ENCODE results near the gene RIPOR1. TPM values are rescaled to one million over a fixed set of nuclear protein-coding genes. Genes with fewer than 3 reads are reported as not detected.

The RIPOR1 gene, protein sequence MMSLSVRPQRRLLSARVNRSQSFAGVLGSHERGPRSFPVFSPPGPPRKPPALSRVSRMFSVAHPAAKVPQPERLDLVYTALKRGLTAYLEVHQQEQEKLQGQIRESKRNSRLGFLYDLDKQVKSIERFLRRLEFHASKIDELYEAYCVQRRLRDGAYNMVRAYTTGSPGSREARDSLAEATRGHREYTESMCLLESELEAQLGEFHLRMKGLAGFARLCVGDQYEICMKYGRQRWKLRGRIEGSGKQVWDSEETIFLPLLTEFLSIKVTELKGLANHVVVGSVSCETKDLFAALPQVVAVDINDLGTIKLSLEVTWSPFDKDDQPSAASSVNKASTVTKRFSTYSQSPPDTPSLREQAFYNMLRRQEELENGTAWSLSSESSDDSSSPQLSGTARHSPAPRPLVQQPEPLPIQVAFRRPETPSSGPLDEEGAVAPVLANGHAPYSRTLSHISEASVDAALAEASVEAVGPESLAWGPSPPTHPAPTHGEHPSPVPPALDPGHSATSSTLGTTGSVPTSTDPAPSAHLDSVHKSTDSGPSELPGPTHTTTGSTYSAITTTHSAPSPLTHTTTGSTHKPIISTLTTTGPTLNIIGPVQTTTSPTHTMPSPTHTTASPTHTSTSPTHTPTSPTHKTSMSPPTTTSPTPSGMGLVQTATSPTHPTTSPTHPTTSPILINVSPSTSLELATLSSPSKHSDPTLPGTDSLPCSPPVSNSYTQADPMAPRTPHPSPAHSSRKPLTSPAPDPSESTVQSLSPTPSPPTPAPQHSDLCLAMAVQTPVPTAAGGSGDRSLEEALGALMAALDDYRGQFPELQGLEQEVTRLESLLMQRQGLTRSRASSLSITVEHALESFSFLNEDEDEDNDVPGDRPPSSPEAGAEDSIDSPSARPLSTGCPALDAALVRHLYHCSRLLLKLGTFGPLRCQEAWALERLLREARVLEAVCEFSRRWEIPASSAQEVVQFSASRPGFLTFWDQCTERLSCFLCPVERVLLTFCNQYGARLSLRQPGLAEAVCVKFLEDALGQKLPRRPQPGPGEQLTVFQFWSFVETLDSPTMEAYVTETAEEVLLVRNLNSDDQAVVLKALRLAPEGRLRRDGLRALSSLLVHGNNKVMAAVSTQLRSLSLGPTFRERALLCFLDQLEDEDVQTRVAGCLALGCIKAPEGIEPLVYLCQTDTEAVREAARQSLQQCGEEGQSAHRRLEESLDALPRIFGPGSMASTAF
- polyA plus RNA-seq (2013, experiment 1 of 2) = 59.7 TPM
- polyA plus RNA-seq (2013, experiment 2 of 2) = 58.4 TPM

GRCh38 chr16:67528222-67528869 is at the start of gene RIPOR1:
Gene RIPOR1, plus strand, starts transcription at chr16:67528829. Its CDS starts 9,618 bp downstream, at chr16:67538447.
- peak; percentile 53 for DNase-seq
- Histone ChIP-seq H4K91ac (ENCODE audit: low read length) (peak within 1 kb of the TSS; percentile 83), H3K79me1 (replicated peaks; ENCODE audit: low read length, poor library complexity, severe bottlenecking) (peaks cover 12% of the 10 kb centered on the region), H4K8ac (ENCODE audit: low read length) (peak within 1 kb of the TSS; percentile 86), H3K23ac (ENCODE audit: low read length in 2 of 2) (peak within 1 kb of the TSS in 1 of 2 experiments; percentile 96), H2BK5ac (ENCODE audit: low read depth, low read length, poor library complexity, severe bottlenecking) (peak within 1 kb of the TSS; percentile 61), H3K14ac (ENCODE audit: low read length in 2 of 2) (peak within 1 kb of the TSS in 1 of 2 experiments; percentile 99), H3K36me3 (ENCODE audit: control insufficient read depth in 1 of 2, insufficient read depth in 2 of 2, low read depth in 1 of 2, low read length in 2 of 2) (peaks cover 0 to 9% of the 10 kb centered on the region in 2 experiments), H3K9ac (ENCODE audit: low read length) (peak within 1 kb of the TSS; percentile 96), H2AK5ac (ENCODE audit: low read length, severe bottlenecking) (peak within 1 kb of the TSS; percentile 83), H2BK120ac (ENCODE audit: low read depth, low read length) (peak within 1 kb of the TSS; percentile 89), H3K4ac (ENCODE audit: low read depth in 1 of 2, low read length in 2 of 2) (peak within 1 kb of the TSS; percentile 94 to 99), H3K9me3 (ENCODE audit: control insufficient read depth, low read length) (no peaks in the 10 kb centered on the region), H3K27me3 (ENCODE audit: control insufficient read depth in 1 of 2, insufficient read depth in 1 of 2, low read length in 2 of 2) (no peaks in the 10 kb centered on the region), H3K4me3 (ENCODE audit: insufficient read depth in 1 of 2, low read depth in 1 of 2, low read length in 2 of 2) (peak within 1 kb of the TSS; percentile 87 to 96), H3K18ac (ENCODE audit: low read depth in 1 of 2, low read length in 2 of 2) (peak within 1 kb of the TSS; percentile 78 to 98), H2BK12ac (ENCODE audit: low read length in 2 of 2) (peak within 1 kb of the TSS; percentile 6 to 93), H2BK15ac (ENCODE audit: low read depth, poor library complexity, severe bottlenecking) (peak within 1 kb of the TSS; percentile 65), H3K27ac (ENCODE audit: low read length, poor library complexity, severe bottlenecking) (peak within 1 kb of the TSS; percentile 43), H3K4me2 (ENCODE audit: low read length, poor library complexity, severe bottlenecking) (peak within 1 kb of the TSS; percentile 97), H3K4me1 (ENCODE audit: control insufficient read depth, insufficient read depth, low read depth, low read length) (peaks cover 36% of the 10 kb centered on the region), H2AFZ (ENCODE audit: low read depth, low read length) (peak within 1 kb of the TSS; percentile 92)
- 48% methylated on average over 15 of the region's 45 CpGs for WGBS

- H3K14ac ChIP-seq (ENCODE audit: low read length in 2 of 2) = peak within 1 kb of the TSS in 1 of 2 experiments; percentile 85
- H2BK120ac ChIP-seq (ENCODE audit: low read depth, low read length) = peak within 1 kb of the TSS; percentile 15
- H3K9ac ChIP-seq (ENCODE audit: low read length) = peak within 1 kb of the TSS; percentile 100
- peak within 1 kb of the TSS; percentile 40 to 71 for H3K4ac ChIP-seq (ENCODE audit: low read depth in 1 of 2, low read length in 2 of 2)
- H3K27me3 ChIP-seq (ENCODE audit: control insufficient read depth in 1 of 2, insufficient read depth in 1 of 2, low read length in 2 of 2) = no peaks in the 10 kb centered on the region
- H2BK12ac ChIP-seq (ENCODE audit: low read length in 2 of 2) = peak within 1 kb of the TSS; percentile 21 to 42
- peaks cover 25% of the 10 kb centered on the region for H3K4me1 ChIP-seq (ENCODE audit: control insufficient read depth, insufficient read depth, low read depth, low read length)
- H3K9me3 ChIP-seq (ENCODE audit: control insufficient read depth, low read length) = no peaks in the 10 kb centered on the region
- peaks cover 21% of the 10 kb centered on the region for H3K79me1 ChIP-seq (replicated peaks; ENCODE audit: low read length, poor library complexity, severe bottlenecking)
- H2AK5ac ChIP-seq (ENCODE audit: low read length, severe bottlenecking) = peak within 1 kb of the TSS; percentile 71
- peak within 1 kb of the TSS; percentile 82 to 99 for H3K4me3 ChIP-seq (ENCODE audit: insufficient read depth in 1 of 2, low read depth in 1 of 2, low read length in 2 of 2)
- peak within 1 kb of the TSS; percentile 70 for H2BK15ac ChIP-seq (ENCODE audit: low read depth, poor library complexity, severe bottlenecking)
- peak within 1 kb of the TSS; percentile 47 for H2BK5ac ChIP-seq (ENCODE audit: low read depth, low read length, poor library complexity, severe bottlenecking)
- peak within 1 kb of the TSS; percentile 98 for H4K8ac ChIP-seq (ENCODE audit: low read length)
- peak within 1 kb of the TSS in 1 of 2 experiments; percentile 75 for H3K23ac ChIP-seq (ENCODE audit: low read length in 2 of 2)
- H4K91ac ChIP-seq (ENCODE audit: low read length) = peak within 1 kb of the TSS; percentile 92
- peak within 1 kb of the TSS; percentile 89 for H3K27ac ChIP-seq (ENCODE audit: low read length, poor library complexity, severe bottlenecking)
- peak within 1 kb of the TSS; percentile 36 for H2AFZ ChIP-seq (ENCODE audit: low read depth, low read length)
- peak within 1 kb of the TSS; percentile 75 to 84 for H3K18ac ChIP-seq (ENCODE audit: low read depth in 1 of 2, low read length in 2 of 2)
- peak within 1 kb of the TSS; percentile 84 for H3K4me2 ChIP-seq (ENCODE audit: low read length, poor library complexity, severe bottlenecking)
- under 1% methylated on average over 57 of the region's 57 CpGs for WGBS
- DNase-seq = peak; percentile 97
- peaks cover 14 to 20% of the 10 kb centered on the region in 2 experiments for H3K36me3 ChIP-seq (ENCODE audit: control insufficient read depth in 1 of 2, insufficient read depth in 2 of 2, low read depth in 1 of 2, low read length in 2 of 2)
These were observed 47.6 kb upstream of the RIPOR1 start, which contains the start of gene ATP6V0D1 for GRCh38 chr16:67480833-67481560. Gene ATP6V0D1, minus strand, starts transcription at chr16:67481157. Its CDS starts 71 bp downstream, at chr16:67481086.

- Histone ChIP-seq H3K23ac (ENCODE audit: low read length in 2 of 2) (no peak overlapping the region), H3K4me3 (ENCODE audit: insufficient read depth in 1 of 2, low read depth in 1 of 2, low read length in 2 of 2) (peak overlapping the region; percentile 55 to 99), H3K4me2 (ENCODE audit: low read length, poor library complexity, severe bottlenecking) (peak overlapping the region; percentile 84), H3K9me3 (ENCODE audit: control insufficient read depth, low read length) (no peaks in the 10 kb centered on the region), H3K18ac (ENCODE audit: low read depth in 1 of 2, low read length in 2 of 2) (peak overlapping the region; percentile 75 to 84), H4K91ac (ENCODE audit: low read length) (peak overlapping the region; percentile 92), H3K14ac (ENCODE audit: low read length in 2 of 2) (no peak overlapping the region), H2AK5ac (ENCODE audit: low read length, severe bottlenecking) (peak overlapping the region; percentile 71), H2AFZ (ENCODE audit: low read depth, low read length) (peak overlapping the region; percentile 36), H3K4ac (ENCODE audit: low read depth in 1 of 2, low read length in 2 of 2) (peak overlapping the region; percentile 40 to 71), H2BK15ac (ENCODE audit: low read depth, poor library complexity, severe bottlenecking) (peak overlapping the region; percentile 19), H3K27me3 (ENCODE audit: control insufficient read depth in 1 of 2, insufficient read depth in 1 of 2, low read length in 2 of 2) (no peaks in the 10 kb centered on the region), H4K8ac (ENCODE audit: low read length) (peak overlapping the region; percentile 98), H3K27ac (ENCODE audit: low read length, poor library complexity, severe bottlenecking) (peak overlapping the region; percentile 48), H3K36me3 (ENCODE audit: control insufficient read depth in 1 of 2, insufficient read depth in 2 of 2, low read depth in 1 of 2, low read length in 2 of 2) (peaks cover 14 to 20% of the 10 kb centered on the region in 2 experiments), H2BK12ac (ENCODE audit: low read length in 2 of 2) (peak overlapping the region; percentile 21 to 42), H3K9ac (ENCODE audit: low read length) (peak overlapping the region; percentile 100), H2BK120ac (ENCODE audit: low read depth, low read length) (peak overlapping the region; percentile 15), H3K79me1 (replicated peaks; ENCODE audit: low read length, poor library complexity, severe bottlenecking) (peaks cover 21% of the 10 kb centered on the region), H2BK5ac (ENCODE audit: low read depth, low read length, poor library complexity, severe bottlenecking) (no peak overlapping the region), H3K4me1 (ENCODE audit: control insufficient read depth, insufficient read depth, low read depth, low read length) (peaks cover 25% of the 10 kb centered on the region)
- 53% methylated on average over 17 of the region's 17 CpGs for WGBS
- DNase-seq = no peak
These were observed 46.9 kb upstream of the RIPOR1 start for GRCh38 chr16:67481561-67482232.

All from mesenchymal stem cell (in vitro differentiated cells and primary cell).